GF-D8 (cell line): ENCODE measurements around the gene MYO1B.

Experiments used
- DNase-seq: peaks from one replicate; lab custom pipeline; 2025; lab: John Stamatoyannopoulos, UW

Gene MYO1B

DNA sequence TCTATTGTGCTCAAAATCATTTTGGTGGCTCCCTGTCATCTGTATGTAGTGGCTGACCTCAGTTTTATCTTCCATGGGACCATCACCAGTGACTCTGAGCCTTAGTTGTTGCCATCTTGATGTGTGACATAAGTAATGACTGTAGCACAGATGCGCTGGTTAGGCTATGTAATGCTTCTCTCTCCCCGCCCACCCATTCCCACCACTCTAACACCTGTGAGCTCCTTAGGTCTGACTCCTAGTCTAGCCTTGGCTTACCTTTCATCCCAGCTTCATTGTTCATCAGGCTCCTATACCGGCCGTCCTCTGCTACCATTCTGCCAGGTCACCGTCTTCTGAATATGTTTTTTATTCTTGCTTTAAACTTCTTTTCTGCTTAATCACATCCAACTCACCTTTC, 17.2 kb downstream of the MYO1B start:
- DNase-seq, result no peak

DNA sequence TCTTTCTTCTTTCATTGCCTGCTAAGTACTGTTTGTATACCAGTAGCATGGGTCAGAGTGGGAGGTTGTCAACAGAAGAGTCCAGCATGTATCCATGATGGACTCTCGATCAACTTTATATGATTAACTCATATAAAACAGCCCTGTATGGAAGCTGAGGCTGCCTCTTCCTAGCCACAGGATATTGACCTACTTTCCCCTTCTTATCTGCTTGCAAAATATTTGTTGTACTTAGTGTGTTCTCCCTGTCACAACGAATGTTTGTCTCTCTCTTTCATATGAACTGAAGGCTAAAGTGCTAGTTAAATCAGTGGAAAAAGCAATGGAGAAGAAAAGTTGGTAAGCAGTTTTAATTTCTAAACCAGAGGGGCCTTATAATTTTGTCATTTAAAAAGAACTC, 17.8 kb downstream of the MYO1B start:
- no peak for DNase-seq

GRCh38 chr2:191264647-191265081, 19.5 kb downstream of the MYO1B start:
- no peak for DNase-seq

DNA sequence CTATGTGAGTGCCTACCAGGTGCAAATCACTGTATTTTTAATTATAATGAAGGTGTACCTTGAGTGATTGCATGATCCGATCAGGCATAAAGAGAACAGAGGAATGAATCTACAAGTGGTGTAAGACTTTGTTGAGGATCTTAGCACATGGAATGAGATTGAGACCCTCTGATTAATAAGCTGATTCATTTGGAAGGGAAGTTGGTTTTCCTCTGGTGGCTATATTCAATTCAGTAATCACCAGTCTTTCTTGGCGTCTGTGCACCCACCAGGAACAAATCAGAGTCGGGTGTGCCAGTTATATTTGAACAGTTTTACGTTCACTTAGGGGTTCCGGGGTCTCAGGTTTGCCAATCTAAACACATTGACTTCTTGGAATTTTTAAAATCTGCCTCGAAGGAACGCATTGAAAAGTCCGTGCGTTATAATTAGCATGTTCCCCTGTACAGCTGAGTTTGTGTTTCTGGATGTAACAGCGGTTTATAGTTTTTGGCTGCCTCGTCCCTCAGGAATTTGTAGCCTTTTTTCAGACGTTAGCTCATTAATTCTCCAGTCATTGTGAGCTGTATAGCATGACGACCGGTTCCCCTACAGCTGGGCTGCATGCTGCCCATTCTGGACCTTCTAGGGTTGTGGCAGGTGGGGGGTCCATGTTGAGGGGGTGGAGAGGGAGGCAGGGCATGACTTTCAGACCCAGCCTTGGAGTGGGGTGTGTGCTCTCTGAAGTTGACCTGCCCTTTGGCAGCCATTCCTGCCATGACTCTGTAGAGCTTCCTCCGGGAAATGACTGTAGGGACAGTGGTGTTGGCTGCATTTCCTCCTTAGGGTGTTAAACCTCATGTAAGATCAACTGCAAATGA, 20.3 kb downstream of the MYO1B start:
- DNase-seq, result no peak

DNA sequence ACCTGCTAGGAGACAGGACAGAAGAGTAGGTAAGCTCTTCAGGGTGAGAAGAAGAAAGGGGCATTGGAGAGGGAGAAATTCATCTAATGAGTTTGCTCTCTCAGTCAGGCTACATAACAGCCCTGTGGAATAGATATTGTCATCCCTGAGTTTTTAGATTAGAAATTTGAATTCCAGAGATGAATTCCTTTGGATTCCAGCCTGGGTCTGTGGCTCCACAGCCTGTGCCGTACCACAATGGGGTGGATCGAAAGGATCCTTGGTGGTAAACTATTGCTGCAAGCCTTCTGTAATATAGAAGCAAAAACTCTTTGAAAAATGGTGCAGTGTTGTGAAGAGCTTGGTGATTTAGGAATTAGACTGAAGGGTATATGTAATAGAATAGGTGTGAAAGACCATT, 21.0 kb downstream of the MYO1B start:
- DNase-seq, result no peak

DNA sequence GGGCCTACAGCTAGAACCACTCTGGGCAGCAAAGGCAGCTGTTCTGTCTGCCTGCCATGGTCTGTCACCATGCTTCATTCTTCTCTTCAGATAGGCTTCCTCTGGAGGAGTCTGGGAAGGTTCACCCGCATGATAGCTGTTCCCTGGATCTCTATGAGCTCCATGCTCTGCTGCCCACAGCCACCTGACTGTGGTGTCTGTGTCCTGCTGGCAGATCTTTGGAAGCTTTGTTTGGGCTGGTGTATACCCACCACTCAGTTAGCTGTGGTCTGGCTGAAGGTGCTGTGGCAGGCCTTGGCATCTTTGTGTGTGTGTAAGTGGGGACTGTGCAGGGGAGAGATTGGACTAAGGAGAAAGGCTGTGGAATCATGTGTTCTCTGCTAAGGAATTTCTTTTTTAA, 23.4 kb downstream of the MYO1B start:
- DNase-seq, result no peak

DNA sequence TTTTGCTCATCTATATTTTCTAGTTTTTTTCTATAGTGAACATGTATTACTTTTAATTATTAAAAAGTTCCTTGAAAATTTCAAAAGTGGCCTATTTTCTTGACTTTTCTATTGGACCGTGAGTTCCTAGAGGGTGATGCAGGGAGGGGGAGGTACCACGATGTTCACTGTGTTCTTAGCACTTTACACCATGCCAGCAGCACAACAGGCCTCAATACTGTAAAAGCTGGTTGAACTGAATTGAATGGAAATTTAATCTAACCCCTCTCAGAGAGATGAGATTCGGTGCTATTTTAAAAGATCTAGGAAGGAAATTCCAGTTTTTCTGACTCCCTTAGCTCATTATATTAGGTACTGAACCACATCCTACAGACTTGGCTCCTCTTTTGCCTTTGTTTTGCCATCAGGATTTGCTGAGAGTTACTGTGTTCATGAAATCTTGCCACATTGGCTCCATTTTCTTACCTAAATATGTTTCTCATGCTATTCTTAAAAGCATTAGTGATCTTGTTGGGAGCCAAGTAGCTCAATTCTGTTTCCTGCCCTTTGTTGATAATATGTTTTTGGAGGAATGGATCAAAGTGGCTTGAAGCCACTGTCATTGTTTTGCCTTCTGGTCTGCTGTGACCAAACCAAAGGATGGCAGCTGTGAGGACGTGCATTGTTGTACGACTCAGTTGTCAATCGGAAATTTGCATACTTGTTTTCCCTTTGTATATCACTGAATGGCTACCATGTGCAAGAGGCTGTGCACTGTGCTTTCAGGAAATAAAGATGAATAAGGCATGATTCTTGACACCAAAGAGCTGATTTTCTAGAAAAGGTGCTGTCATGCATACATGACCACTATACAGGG, 25.3 kb downstream of the MYO1B start:
- no peak for DNase-seq

- no peak for DNase-seq
Observed at GRCh38 chr2:191272064-191272463, 26.9 kb downstream of the MYO1B start.

GRCh38 chr2:191274413-191274815, 29.2 kb downstream of the MYO1B start:
- DNase-seq, result no peak

GRCh38 chr2:191276792-191277465, 31.7 kb downstream of the MYO1B start:
- no peak for DNase-seq

- DNase-seq, result no peak
Observed at GRCh38 chr2:191280290-191280689, 35.1 kb downstream of the MYO1B start.

DNA sequence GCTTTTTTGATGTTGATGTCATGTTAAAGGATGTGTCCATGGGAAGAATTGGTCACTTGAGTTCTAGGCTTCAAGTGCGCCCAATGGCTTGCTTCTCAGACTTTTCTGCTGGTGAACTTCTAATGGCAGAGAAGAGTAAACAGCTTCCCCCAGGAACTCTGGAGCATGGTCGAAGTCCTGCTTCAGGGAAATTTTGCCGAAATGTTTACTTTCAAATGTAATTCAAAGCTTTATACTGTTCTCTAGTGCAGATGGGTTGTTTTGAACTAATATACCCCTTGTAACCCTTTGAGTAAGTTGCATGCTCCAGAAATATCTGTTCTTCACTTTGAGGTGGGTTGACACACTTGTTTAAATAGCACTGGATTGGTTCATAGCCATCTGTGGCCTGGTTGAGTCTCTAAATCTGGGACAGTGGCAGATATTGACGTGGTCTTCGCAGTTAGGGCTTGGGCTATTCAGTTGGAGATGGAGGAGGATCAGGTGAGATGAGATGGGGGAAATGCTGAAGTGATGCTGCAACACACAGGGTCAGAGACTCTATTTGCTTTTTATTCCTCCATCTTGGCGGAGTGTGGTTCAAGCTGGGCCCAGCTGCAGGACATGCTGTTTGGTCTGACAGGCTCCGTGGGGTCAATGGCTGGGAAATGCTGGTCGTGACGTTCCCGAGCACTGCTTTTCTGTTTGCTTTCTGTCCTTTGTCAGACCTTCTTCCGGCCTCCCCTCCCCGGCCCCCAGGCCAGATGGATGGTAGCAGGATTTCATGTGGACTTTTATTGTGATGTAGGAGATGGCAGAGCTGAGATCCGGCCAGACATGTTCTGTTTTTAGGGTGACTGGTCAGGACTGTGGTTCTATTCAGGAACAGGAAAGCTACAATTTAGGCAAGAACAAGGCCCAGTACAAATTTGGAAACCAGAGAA, 35.9 kb downstream of the MYO1B start:
- no peak for DNase-seq

DNA sequence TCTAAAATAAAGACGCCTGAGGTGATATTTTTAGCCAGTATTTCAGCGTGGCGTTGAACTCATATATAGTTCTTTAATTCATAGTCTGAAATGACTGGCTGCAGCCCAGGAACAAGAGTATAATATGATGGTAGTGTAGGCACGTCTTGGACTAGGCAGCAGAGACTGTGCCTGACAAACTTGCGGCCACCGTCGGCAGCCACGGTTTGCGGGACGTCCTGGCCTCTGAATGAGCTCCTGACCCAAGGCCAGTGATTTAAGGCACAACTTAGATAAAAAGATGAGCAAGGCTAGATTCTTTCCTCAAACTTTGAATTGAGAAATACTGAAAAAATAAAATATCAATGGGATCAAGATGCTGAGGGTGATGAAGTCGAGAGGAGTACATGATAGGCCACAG, 40.0 kb downstream of the MYO1B start:
- DNase-seq, result no peak

DNA sequence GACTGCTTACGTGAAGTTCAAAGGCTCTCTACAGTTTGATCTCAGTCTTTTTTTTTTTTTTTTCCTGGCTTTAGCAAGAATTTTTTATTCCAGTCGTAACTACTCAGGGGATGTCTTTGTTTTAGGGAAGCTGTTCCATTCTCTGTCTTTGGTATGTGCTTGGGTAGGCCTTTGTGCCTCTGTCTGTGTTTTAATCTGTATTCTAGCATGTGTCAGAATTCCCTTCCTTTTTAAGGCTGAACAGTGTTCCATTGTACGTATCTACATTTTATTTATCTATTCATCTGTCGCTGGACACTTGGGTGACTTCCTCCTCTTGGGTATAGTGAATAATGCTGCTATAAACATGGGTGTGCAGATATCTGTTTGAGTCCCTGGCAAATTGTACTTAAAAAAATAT, 42.6 kb downstream of the MYO1B start:
- no peak for DNase-seq

- no peak for DNase-seq
Observed at GRCh38 chr2:191289049-191289448, 43.8 kb downstream of the MYO1B start.

DNA sequence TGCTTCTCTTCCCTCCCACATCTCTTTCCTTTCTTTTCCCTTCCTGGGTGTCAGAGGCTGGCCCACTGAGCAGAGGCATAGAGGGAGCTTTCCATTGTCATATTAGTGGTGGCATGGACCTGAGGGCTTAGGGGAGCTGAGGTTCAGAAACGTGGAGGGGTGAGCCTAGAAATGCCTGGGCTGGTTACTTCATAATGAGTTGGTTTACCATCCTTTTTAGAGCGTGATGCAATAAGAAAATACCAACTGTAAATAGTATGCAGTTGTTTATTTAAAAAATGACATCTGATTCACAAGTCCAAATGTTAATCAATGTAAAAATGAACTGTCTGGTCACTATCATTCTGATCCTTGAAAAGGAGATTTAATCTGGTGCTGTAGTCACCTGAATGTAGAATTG, 46.3 kb downstream of the MYO1B start:
- no peak for DNase-seq

DNA sequence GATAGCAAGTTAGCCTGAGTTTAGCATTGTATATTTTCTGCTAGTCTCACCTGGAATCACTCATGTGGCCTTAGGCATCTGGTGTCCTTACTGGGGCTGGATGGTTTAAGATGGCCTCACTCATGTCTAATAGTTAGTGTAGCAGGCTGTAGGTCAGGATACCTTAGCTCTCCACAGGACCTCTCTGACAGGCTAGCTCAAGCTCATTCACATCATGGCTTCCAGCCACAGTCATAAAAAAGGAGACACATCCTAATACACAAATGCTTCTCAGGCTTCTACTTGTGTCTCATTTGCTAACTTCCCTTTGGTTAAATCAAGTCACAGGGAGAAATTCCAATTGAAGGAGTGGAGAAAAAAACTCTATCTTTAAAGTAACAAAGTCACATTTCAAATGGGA, 47.7 kb downstream of the MYO1B start:
- no peak for DNase-seq

DNA sequence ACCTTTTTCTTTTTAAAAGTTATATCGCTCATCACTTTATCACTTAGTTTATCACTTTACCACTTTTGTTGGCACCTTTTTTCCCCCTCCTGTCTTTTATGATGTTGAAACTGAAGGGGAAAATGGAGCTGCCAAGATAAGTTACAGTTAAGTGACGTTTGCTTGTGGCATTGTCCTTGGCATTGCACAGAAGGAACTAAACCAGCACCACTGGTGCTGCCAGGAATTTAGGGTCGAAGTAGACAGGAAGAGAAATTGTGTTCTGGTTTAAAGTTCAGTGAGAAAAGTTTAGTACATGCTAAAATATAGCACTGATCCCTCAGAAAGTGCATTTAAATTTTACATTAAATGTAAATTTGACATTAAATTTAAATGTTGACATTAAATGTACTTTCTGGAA, 49.9 kb downstream of the MYO1B start:
- no peak for DNase-seq

DNA sequence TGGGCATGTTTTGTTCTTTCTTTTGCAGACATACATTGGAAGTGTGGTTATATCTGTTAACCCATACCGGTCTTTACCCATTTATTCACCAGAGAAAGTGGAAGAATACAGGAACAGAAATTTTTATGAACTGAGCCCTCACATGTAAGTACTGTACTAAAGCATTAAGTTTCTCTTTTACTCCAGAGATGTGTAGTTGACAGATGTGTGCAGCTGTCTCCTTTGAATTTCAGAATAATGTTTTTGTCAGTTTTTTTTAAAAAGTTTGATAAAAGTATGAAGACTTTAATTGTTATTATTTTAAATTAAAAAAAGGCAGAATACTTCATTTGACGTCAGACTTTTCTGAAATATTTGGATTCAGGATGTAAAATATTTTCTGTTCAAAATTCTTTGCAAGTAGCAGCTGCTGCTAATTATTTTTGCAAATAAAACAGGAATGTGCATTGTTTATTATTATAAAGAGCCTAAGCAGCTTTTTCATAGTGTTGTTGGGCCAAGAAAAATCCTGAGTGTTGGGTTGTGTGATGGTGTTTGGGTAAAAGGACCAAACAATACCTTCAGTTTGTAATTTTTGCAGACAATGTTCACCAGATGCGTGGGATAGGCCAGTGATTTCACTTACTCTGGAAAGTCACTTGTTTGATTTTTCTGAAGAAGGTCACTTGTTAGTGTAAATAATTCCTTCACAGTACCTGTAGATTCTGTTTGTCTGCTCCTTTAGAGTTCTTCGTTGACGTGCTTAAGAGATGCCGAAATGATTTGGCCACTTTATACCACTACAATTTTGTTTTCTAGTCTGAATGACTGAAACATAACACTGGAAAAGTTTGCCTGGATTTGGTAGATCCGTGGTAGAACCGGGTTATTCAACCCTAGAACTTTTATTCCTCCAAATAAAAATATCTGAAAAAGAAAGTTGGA, 51.1 kb downstream of the MYO1B start:
- no peak for DNase-seq

DNA sequence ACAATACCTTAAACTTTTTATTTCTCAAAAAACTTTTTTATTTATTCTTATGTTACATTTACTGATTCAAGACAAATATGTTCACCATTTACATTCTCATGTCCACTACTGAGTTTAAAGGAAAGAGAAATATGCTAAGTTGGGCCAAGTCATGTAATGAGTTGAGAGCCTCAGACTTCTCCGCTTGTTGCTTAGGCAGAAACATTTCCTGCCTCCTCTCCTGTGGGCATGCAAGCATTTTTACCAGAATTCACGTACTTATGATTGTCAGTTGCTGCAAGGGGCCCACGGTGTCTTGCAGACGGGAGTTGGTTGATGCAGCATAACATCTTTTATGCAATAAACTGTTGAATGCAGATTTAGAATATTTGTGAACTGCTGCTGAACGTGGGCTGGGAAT, 51.8 kb downstream of the MYO1B start:
- DNase-seq, result no peak
